Stimulated activated CD8-positive, alpha-beta memory T cell treated with anti-CD3 and anti-CD28 coated beads, Interleukin-7, amount 100 ng/mL, for 4 hours (primary cell): ENCODE results near the gene UMODL1.

Experiments used
- DNase-seq, 2 donors: peaks; one replicate each; pipeline ENCODE4 v3.0.0-alpha.2; 2020; ENCODE audit warnings: low read depth in 2 of 2

Gene UMODL1

GRCh38 chr21:42038826-42039425 is 32.2 kb upstream of the UMODL1 start:
- DNase-seq = no peak

- no peak for DNase-seq
Observed at GRCh38 chr21:42039470-42039901, 31.6 kb upstream of the UMODL1 start.

GRCh38 chr21:42039911-42040351 is 31.2 kb upstream of the UMODL1 start:
- DNase-seq = no peak

DNA sequence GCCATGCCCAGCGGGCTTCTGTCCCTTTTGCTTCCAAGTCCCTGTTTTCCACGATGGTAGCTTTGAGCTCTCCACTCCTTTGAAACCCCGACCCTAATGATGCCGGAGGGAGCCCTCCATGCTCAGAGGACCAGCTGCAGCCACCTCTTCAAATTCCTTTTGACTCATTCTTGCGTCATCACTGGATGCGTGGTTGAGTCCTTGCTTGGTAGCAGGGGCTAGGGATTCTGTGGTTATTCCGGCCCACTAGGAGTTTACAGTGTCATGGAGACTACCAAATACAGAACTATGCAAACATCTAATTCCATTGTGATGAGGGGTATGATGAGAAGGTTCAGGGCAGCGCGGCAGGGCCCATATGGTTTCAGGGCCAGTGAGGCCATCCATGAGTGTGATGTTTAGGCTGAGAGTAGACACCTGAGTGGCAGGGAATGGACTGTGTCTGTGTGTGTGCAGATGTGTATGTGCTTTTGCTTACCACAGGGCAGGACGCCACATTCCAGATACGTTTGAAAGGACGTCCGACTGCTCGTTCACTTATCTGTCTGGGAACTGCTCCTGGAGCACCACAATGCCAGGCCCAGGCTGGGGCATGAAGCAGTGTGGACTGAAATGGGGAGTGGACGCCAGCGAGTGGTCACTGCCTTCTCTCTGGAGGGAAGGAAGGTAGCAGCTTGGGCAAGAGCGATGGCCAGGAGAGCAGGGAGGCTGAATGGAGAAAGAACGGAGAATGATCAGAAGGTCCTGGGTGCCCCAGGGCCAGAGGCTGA is 30.5 kb upstream of the UMODL1 start:
- DNase-seq = no peak

- no peak for DNase-seq
Observed at GRCh38 chr21:42041246-42041645, 29.9 kb upstream of the UMODL1 start.

- DNase-seq = no peak
Observed at GRCh38 chr21:42041711-42042110, 29.4 kb upstream of the UMODL1 start.

DNA sequence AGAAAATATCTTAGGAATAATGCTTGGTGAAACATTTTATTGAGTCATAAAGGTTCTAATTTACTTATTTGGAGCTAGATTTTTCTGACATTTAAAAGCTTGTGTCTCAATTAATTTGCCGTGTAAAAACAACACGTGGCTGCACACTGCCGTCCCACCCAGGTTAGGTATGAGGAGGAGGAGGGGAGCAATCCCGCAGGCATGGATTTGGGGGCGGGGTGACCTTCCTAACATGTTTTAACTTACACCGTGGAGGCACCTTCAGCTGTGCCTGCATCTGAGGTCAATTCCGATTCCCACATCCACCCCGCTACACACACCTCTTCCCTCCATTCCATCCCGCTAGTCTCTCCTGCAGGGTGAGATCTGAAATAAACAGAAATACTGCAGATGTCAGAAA is 28.5 kb upstream of the UMODL1 start:
- DNase-seq = no peak

DNA sequence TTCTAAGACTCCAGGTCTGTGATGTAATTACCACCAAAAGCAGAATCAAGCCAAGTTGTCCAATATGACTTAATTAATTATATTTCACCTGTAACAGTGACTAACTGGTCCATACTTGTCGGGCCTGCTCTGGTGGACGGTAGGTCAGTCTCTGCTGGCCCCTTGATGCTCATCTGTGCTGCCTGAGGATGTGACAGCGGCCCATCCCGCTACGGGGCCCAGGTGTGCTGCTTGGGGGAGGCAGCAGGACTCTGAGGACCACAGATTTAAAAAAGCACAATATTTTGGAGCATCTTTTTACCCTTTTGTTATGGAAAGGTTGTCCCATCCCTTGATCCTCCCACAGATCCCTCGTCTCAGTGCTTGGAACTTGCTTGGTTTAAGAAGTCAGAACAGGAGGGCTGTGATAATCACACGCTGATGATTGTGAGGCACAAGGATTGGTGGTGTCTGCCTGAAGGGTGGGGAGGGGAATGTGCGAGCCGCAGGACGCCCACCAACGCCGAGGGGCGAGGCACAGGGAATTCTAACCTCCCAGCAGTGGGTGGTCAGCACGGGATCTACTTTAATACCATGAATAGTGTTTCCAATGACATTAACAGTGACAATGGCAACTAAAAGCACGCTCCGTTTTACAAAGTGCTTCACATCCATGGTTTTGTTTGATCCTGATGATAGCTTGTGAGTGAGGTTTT is 27.8 kb upstream of the UMODL1 start:
- DNase-seq = no peak

GRCh38 chr21:42043961-42044360 is 27.2 kb upstream of the UMODL1 start:
- no peak for DNase-seq

DNA sequence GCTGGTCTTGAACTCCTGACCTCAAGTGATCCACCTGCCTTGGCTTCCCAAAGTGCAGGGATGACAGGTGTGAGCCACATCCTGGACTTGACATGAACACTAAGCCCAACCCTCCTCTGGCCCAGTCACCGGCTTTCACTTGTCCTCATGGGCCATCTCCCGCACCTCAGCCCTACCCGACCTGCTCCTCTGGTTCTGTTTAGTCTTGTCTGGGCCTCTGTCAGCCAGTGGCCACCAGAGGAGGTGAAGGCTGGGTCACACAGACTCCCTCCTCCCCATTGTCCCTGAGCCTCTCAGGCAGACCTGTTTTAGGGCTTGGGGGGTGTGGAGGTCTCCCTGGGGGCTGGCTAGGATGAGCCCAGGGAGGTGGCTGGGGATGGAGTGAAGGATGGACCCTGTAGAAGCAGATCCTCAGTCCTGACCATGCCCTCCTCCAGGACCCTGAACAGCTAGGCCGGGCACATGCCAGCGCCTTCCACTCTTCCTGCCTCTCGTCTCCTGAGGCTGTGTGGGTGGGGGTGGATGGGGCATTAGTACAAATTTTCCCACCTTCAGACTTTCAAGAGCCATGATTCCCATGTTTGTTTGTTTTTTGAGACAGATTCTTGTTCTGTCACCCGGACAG is 26.1 kb upstream of the UMODL1 start:
- no peak for DNase-seq

DNA sequence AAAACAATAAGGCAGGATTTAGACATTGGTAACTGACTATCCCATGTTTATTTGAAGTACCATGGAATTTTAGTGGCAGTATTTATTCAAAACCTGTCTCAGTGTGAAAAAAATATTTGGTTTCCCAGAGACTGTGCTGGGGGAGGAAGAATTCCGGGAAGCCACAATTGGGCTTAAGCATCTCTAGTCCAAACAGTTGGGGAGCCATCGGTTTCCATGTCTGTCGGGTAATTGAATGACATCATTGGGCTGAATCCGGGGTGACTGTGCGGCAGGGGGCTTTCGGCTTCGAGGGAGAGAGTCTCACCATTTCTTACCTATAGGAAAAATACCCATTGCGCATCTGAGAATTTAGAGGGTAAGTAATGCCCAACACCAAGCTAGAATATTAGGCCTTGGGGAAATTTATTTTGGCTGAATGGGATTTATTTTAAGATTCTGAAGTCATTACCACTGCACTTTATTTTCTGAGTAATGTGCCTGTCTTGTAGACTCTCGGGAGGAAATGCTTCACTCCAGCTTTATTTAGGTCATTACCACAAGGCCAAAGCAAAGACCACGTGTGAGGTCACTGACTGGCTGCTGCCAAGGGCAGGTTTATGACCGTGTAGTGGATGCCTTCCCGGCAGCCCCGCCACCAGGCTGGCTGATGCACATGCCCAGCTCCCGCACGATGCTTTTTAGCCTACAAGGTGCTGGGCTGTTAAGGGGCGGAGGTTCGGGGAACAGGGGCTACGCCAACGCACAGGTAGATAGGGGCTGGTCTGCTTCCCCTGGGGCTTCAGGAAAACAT is 23.1 kb upstream of the UMODL1 start:
- no peak for DNase-seq

- no peak for DNase-seq
Observed at GRCh38 chr21:42048870-42049577, 22.1 kb upstream of the UMODL1 start.

GRCh38 chr21:42049578-42050430 is 21.3 kb upstream of the UMODL1 start:
- DNase-seq = no peak

- no peak for DNase-seq
Observed at GRCh38 chr21:42051788-42052187, 19.3 kb upstream of the UMODL1 start.

DNA sequence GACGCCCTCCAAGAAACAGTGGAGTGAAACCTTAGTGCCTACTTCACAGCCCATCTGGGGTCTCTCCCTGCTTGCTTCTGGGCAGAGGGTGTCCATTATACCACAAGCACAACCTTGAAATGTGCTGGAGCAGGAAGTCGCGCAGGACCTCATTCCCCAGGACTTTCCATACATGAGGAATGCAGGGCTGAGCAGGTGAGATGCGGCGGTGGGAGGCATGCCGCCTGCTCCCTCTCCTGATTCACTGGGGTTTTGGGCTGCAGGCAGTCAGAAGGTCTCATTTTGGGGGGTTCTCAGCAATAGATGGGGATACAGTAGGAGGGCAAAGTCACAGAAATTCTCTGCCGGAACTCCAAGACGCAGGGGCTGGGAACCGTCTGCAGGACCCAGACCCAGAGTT is 15.7 kb upstream of the UMODL1 start:
- no peak for DNase-seq

DNA sequence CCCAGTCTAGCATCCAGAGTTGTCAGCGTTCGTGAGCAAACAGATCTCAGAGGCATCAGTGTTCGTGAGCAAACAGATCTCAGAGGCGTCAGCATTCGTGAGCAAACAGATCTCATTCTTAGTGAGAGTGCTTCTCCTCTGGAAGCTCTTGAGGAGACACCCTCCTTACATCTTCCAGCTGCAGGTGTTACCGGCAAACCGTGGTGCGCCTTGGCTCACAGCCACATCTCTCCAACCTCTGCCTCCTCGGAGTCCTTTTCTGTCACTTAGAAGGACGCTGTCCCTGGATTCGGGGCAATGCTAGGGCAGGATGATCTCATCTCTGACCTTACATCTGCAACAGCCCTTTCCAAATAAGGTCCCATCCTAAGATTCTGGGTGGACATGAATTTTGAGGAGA is 14.6 kb upstream of the UMODL1 start:
- DNase-seq = no peak

GRCh38 chr21:42056996-42057689 is 14.0 kb upstream of the UMODL1 start:
- DNase-seq = no peak

DNA sequence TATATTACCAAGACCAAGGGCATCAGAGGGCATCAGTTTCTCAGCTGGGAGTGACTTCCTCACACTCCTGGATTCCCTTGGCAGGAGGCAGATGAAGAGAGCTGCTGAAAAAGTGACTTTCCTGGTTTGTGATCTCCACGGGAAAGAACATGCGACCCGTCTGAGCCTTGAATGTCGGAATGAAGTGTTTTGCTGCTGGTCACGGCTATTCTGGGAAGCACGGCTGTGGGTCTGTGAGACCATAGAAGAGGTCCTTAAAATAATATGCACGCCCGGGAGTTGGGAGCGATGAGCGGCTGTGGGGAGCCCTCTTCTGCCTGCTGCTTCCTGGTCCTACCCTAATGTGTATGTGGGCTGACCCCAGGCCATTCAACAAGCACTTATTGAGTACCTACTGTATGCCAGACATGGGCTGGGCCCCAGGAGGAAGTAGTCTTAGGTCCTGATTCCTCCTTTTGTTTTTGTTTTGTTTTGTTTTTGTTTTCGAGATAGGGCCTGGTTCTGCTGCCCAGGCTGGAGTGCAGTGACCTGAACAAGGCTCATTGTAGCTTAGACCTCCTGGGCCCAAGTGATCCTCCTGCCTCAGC is 13.2 kb upstream of the UMODL1 start:
- DNase-seq = no peak

GRCh38 chr21:42058631-42059111 is 12.4 kb upstream of the UMODL1 start:
- no peak for DNase-seq
